WI38 (cell line): Measurements from ENCODE around the gene STK24.

Experiments
- H3K4me3 ChIP-seq: 2 replicates; pipeline ENCODE4 v1.5.1; 2011; ENCODE audit warnings: low read depth, mild to moderate bottlenecking, control low read depth, low read length
- CTCF ChIP-seq: IDR thresholded peaks from 2 replicates; pipeline ENCODE4 v1.5.1; 2012; ENCODE audit warnings: low read depth, mild to moderate bottlenecking, control low read depth, low read length

Gene STK24

GRCh38 chr13:98462946-98463345 is 114.0 kb downstream of the STK24 start:
- no peak overlapping the region for H3K4me3 ChIP-seq
- no peak for TF ChIP-seq CTCF

GRCh38 chr13:98462241-98462882 is 114.5 kb downstream of the STK24 start:
- H3K4me3 ChIP-seq, result no peak overlapping the region
- TF ChIP-seq CTCF, result no peak

GRCh38 chr13:98461486-98462240 is 115.2 kb downstream of the STK24 start:
- TF ChIP-seq CTCF, result no peak
- H3K4me3 ChIP-seq, result no peak overlapping the region

GRCh38 chr13:98460516-98460915 is 116.4 kb downstream of the STK24 start:
- no peak for TF ChIP-seq CTCF
- H3K4me3 ChIP-seq, result no peak overlapping the region

- no peak for TF ChIP-seq CTCF
- no peak overlapping the region for H3K4me3 ChIP-seq
These were observed 117.1 kb downstream of the STK24 start for GRCh38 chr13:98459721-98460370.

GRCh38 chr13:98459171-98459681 is 117.7 kb downstream of the STK24 start:
- TF ChIP-seq CTCF, result no peak

GRCh38 chr13:98458431-98458830 is 118.5 kb downstream of the STK24 start:
- TF ChIP-seq CTCF, result no peak

More at GRCh38 chr13:98459171-98459681, 117.7 kb downstream of the STK24 start:
- no peak overlapping the region for H3K4me3 ChIP-seq

More at GRCh38 chr13:98458431-98458830, 118.5 kb downstream of the STK24 start:
- H3K4me3 ChIP-seq, result no peak overlapping the region
